Hematopoietic multipotent progenitor cell treated with erythropoietin and hydrocortisone succinate and interleukin-3 and kit ligand, for 4 days (in vitro differentiated cells): ENCODE data around the gene OR6X1.

Experiments
- DNase-seq: peaks from one replicate; pipeline ENCODE4 v3.0.0-alpha.2; 2015

Gene OR6X1, protein sequence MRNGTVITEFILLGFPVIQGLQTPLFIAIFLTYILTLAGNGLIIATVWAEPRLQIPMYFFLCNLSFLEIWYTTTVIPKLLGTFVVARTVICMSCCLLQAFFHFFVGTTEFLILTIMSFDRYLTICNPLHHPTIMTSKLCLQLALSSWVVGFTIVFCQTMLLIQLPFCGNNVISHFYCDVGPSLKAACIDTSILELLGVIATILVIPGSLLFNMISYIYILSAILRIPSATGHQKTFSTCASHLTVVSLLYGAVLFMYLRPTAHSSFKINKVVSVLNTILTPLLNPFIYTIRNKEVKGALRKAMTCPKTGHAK

DNA sequence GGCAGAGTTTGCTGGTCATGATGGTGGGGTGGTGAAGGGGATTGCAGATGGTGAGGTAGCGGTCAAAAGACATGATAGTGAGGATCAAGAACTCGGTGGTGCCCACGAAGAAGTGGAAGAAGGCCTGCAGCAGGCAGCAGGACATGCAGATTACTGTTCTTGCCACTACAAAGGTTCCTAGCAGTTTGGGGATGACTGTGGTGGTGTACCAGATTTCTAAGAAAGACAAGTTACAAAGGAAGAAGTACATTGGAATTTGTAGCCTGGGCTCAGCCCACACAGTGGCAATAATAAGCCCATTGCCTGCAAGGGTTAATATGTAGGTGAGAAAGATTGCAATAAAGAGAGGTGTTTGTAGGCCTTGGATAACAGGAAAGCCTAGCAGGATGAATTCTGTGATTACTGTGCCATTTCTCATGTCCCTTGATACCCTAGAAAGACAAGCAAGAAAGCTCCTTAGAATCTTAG lies at the start of gene OR6X1:
Gene OR6X1 (minus strand): TSS at position 418 of the 468 bp plus-strand sequence. CDS start 0 bp downstream, at position 418.
- DNase-seq = no peak

DNA sequence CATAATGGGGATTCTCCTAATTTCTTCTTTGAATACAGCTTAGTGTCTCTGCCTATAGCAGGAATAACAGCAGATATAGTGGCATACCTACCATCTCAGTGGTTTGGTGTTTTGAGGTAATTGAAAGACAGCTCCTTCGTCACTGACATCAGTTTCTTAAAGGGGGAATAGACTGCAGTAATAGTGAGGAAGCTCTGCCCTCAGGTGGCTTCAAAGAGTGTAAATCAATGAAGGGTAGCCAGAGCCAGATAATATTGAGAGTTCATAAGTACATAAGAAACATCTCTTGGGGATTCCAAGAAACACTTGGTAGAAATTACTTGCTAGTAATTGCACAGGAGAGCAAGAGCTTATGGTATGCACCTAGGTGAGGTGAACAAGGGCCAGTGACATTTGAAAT lies 47.4 kb upstream of the OR6X1 start:
- no peak for DNase-seq

DNA sequence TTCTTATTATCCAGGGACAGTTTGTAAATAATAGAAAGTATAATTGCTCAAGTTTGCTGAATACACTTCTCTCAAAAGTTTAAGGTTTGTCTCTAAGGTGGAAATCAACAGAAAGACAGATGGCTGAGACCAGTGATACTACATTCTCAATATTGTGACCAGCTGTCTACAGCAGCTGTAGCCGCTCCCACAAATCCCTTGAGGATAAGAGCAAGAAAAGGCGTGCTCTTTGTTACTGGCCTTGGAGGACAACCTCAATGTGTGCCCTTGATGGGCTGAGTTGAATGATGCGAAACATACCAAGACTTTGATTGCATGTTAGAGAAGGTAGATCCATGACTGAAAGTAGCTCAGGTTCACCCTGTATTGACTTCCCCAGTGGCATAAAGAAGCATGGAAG lies 45.7 kb upstream of the OR6X1 start:
- DNase-seq = no peak

DNA sequence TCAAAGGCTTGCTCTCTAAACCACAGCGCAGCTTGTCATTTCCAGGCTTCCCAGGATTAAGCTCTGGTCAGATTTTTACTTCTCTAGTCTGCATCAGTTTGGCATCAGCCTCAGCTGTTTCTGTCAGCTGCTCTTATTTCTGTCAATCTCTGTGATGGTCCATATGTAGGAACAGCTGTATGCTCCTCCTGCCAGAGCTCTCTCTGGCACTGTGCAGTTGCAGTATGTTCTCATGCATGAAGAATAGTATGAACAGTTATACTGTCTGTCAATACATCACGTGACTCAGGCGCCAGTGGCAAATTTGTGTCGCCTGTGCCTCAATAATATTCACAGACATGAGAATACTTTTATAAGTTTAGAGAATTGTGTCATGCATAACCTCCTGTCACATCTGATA lies 45.1 kb upstream of the OR6X1 start:
- no peak for DNase-seq

DNA sequence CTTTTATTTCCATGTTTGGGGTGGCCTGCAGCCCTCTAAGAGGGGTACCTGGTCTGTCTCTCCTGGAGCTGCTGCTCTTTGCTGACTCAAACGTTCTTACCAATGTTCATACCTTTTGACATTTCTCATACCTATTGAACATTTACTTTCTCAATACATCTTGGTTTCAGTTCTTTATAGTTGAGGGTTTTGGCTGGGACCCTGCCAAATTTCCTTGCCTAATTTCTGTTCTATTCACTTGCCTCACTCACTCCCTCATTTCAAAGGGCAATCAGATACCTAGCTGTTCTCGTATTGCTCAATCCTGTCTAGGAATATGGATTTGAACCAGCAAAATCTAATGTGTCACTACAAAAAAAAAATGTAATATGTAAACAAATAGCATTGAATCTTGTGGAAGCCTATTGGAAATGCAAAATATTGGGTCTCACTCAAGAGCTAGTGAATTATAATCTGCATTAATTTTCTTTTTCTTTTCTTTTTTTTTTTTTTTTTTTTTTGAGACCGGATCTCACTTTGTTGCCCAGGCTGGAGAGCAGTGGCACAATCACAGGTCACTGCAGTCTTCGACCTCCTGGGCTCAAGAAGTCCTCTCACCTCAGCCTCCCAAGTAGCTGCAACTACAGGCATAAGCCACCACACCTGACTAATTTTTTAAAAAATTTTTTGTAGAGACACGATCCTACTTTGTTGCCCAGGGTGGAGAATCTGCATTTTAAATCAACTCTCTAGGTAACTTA lies 44.4 kb upstream of the OR6X1 start:
- DNase-seq = no peak

DNA sequence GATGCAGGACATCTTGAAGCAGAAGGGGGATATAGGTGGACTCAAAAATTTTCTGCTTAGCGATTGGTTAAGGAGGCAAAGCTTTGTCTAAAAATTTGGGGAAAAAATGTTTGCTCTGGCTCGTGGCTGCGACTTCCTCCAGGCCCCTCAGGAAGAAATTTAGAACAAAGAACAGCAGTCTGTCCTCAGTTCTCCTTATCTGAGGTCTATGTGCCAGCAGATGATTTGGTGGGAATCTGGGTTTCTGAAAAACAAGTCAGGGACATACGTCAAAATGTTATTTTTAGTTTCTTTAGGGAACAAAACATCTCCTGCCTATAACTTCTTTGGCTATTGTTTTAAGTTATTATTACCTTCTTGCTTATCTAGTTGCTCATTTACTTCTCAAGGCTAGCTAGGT lies 43.8 kb upstream of the OR6X1 start:
- DNase-seq = no peak

GRCh38 chr11:123797541-123797940 lies 43.2 kb upstream of the OR6X1 start:
- DNase-seq = no peak

DNA sequence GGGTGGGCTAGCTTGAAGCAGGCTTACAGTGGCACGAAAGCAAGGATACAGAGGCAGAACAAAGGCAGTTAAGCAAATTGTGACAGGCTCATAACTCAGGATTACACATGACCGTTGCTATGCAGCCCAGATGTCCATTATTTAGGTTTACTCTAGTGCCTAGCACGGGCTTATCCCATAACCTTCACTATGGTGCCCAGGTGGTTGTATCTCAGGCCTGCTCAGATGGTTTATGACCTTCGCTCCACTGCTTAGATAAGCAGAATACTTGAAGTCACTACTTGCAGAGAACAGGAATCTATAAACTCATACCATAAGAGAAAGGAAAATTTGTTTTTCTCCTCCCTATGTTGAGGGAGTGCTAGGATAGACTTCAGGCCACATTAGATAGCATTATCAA lies 42.8 kb upstream of the OR6X1 start:
- DNase-seq = no peak

- DNase-seq = no peak
Measured at GRCh38 chr11:123796226-123796625, 41.9 kb upstream of the OR6X1 start.

- no peak for DNase-seq
Measured at GRCh38 chr11:123783536-123783935, 29.2 kb upstream of the OR6X1 start.

GRCh38 chr11:123778511-123778910 lies 24.2 kb upstream of the OR6X1 start:
- no peak for DNase-seq

GRCh38 chr11:123775715-123776549 lies 21.6 kb upstream of the OR6X1 start:
- no peak for DNase-seq

DNA sequence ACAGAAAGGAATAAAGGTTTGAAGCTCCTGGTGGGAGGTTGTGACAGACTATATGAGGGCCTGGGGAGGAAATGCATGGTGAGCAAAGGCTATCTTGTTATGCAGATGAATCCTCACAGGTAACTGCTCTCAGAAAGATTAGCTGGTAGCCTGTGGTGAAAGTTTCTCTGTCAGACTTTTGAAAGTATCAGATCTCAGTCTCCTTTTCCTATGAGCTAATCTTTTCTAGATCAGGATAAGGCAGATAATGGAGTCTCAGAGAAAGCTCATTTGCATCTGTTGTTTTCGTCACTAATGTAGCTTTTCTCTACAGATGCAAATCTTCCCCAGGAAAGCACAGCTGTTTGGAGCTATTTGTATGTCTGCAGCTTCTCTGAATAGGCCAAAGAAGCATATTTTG lies 21.0 kb upstream of the OR6X1 start:
- no peak for DNase-seq

DNA sequence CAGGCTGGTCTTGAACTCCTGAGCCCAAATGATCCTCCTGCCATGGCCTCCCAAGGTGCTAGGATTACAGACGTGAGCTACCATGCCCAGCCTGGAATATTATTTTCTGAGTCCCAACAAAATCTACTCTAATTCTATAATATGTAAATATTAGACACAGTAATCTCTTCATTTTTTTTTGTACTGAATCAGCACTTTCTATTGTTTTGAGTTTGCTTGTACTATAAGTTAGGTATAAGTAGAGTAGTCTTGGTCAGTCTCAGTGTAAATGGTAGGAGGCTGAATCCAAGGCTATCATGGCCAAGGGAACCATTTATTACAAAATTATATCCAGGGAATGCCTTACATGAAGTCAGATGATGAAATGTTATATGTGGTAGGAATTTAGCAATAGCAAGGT lies 19.6 kb upstream of the OR6X1 start:
- DNase-seq = no peak

GRCh38 chr11:123773026-123773425 lies 18.7 kb upstream of the OR6X1 start:
- no peak for DNase-seq

DNA sequence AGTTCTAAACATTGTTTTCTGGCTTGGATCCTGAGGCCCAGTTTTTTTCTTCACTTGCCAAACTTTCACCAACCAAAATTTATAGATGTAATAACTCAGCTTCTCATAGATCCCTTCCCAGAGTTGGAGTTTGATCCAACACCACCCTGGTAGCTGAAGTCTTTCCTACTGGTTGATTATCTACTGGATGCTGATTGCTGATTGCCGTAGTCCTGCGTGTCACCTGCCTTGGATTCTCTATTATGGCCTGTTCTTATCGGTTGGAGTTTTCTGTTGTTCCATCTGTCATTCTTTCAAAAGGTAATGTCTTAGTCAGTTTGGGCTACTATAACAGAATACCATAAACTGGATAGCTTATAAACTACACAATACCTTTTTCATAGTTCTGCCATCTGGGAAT lies 17.3 kb upstream of the OR6X1 start:
- no peak for DNase-seq

DNA sequence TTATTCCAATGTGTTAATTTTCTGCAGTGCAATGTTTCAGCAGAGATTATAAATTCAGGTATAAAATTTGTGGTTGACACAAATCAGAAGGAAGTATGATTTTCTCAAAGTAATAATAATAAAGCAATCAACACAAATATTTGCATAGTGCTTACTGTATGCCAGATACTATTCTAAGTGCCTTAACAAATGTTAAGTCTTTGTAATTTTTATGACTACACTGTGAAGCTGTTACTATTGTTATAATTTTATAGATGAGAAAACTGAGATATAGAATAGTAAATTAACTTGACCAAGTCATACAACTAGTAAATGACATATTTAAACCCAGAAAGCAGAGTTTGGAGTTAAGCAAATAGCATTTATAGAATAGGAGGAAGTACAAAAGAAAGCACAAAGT lies 16.4 kb upstream of the OR6X1 start:
- no peak for DNase-seq

GRCh38 chr11:123765601-123766000 lies 11.3 kb upstream of the OR6X1 start:
- DNase-seq = no peak

DNA sequence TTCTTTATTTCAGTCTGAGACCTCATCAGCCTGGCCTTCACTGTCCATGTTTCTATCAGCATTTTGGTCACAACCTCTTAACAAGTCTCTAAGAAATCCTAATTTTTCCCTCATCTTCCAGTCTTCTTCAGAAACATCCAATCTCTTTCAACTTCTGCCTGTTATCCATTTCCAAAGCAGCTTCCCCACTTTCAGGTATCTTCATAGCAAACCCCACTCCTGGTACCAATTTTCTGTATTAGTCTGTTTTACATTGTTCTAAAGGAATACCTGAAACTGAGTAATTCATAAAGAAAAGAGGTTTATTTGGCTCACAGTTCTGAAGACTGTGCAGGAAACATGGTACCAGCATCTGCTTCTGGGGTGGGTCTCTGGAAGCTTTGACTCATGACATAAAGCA lies 8.1 kb upstream of the OR6X1 start:
- no peak for DNase-seq

GRCh38 chr11:123760894-123761293 lies 6.6 kb upstream of the OR6X1 start:
- DNase-seq = no peak

GRCh38 chr11:123757976-123758375 lies 3.7 kb upstream of the OR6X1 start:
- DNase-seq = no peak

DNA sequence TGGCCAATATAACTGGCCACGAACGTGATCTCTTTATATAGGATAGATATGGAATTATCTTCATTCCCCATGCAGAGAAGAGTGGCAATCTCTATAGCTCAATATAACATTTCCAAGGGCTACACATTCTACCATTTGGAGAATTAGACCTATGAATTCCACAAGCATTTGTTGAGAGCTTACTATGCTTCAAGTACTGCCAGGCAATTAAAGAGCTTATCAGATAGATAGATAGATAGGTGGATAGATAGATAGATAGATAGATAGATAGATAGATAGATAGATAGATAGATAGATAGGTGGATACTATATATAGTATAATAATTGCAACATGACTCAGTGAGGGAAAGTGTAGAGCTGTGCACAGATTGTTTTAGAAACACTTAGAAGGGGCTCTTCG lies 1.5 kb upstream of the OR6X1 start:
- DNase-seq = no peak

- no peak for DNase-seq
Measured at GRCh38 chr11:123755344-123755743, 1.0 kb upstream of the OR6X1 start.

DNA sequence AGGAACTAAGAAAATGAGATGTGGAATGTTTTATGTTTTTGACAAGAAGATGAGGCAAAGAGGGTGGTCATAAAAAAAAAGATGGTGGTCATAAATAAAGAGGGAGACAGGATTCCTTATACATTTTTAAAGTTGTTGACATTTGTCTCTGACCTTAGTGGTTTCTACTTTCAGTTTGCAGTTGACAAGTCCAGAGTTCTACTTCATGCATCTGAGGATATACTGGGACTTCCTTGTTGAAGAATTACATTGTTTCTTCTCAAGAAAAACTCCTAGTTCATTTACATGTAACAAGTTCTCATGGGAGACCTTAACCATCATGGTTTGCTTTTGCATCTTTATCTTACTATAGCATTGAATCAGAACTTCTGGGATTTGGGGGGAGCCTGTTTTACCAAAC lies 1.2 kb downstream of the OR6X1 start:
- DNase-seq = no peak
